Measurements from ENCODE around the gene GUCD1. TPM values are rescaled to one million over a fixed set of nuclear protein-coding genes. Genes with fewer than 3 reads are reported as not detected.

The GUCD1 gene
- total RNA-seq, 1 experiment from 2014 or later, result 87.4 TPM

GRCh38 chr22:24518771-24519485 is 36.0 kb downstream of the GUCD1 start:
- peaks cover 23 to 29% of the 10 kb centered on the region in 2 experiments for H3K4me1 Mint-ChIP-seq
- Histone ChIP-seq H4K8ac (replicated peaks; ENCODE audit: insufficient read length, low read depth, low read length) (no peak overlapping the region), H4K20me1 (ENCODE audit: control insufficient read depth, insufficient read depth, insufficient read length) (no peaks in the 10 kb centered on the region), H3T11ph (ENCODE audit: low read length) (no peak overlapping the region), H3K79me1 (ENCODE audit: insufficient read depth, low read depth, low read length, poor library complexity, severe bottlenecking) (no peaks in the 10 kb centered on the region), H4K91ac (ENCODE audit: insufficient read length, low read depth, low read length) (no peak overlapping the region), H3K4me1 (ENCODE audit: insufficient read depth, low read length) (no peaks in the 10 kb centered on the region; the same call in 1 of the 2 replicates), H3K27ac (ENCODE audit: insufficient read length, low read depth, low read length) (no peak overlapping the region), H3K23ac (ENCODE audit: insufficient read length, low read depth, low read length) (no peak overlapping the region), H3K9me3 (ENCODE audit: control insufficient read depth, low read depth, low read length) (no peaks in the 10 kb centered on the region), H3K9ac (ENCODE audit: extremely low read depth, insufficient read length, low read length) (no peak overlapping the region), H2BK12ac (ENCODE audit: insufficient read length, low read depth, low read length) (no peak overlapping the region), H3K14ac (ENCODE audit: insufficient read depth, low read length) (no peak overlapping the region), H3K23me2 (ENCODE audit: insufficient read length, low read depth, low read length, poor library complexity, severe bottlenecking) (no peaks in the 10 kb centered on the region), H3K4ac (ENCODE audit: low read depth, low read length) (no peak overlapping the region), H3K18ac (ENCODE audit: insufficient read length, low read depth, low read length) (no peak overlapping the region), H3K27me3 (ENCODE audit: insufficient read depth, low read length) (no peaks in the 10 kb centered on the region), H2BK20ac (ENCODE audit: low read depth, low read length, poor library complexity, severe bottlenecking) (no peak overlapping the region), H2AFZ (ENCODE audit: low read length) (no peak overlapping the region), H3K4me2 (ENCODE audit: insufficient read depth, insufficient read length, low read length) (no peak overlapping the region), H3K79me2 (ENCODE audit: insufficient read depth, low read length) (no peaks in the 10 kb centered on the region), H4K5ac (ENCODE audit: insufficient read length, low read depth, low read length) (no peak overlapping the region), H3K56ac (ENCODE audit: insufficient read length, low read depth, low read length) (no peak overlapping the region), H2BK15ac (ENCODE audit: low read depth, low read length) (no peak overlapping the region), H2BK5ac (ENCODE audit: insufficient read length, low read length) (no peak overlapping the region), H2AK5ac (ENCODE audit: insufficient read length, low read length) (no peak overlapping the region), H2BK120ac (ENCODE audit: low read depth, low read length, poor library complexity, severe bottlenecking) (no peak overlapping the region)
- peaks cover 2% of the 10 kb centered on the region for H3K27me3 Mint-ChIP-seq (ENCODE audit: low read depth)
- DNase-seq, result no peak
- H3K36me3 Mint-ChIP-seq (ENCODE audit: insufficient read depth in 1 of 3, low read depth in 3 of 3), result no peaks in the 10 kb centered on the region; a peak in 1 of 7 replicates
- H3K4me3 Mint-ChIP-seq, result no peak overlapping the region
- H3K9me3 Mint-ChIP-seq, result no peaks in the 10 kb centered on the region
- H3K27ac Mint-ChIP-seq, result no peak overlapping the region
- WGBS (ENCODE audit: extremely low coverage, insufficient read length, low lambda C conversion rate), result no CpG with 5 or more reads among the region's 9 CpGs
- no peak for TF ChIP-seq CTCF (conservative IDR thresholded peaks at IDR 0.05)
